ENCODE measurements around the gene FGF5. TPM values are rescaled to one million over a fixed set of nuclear protein-coding genes. Genes with fewer than 3 reads are reported as not detected.

The FGF5 gene
- total RNA-seq, 6 experiments from 2014 or later: 248 to 569 (median 522) TPM

DNA sequence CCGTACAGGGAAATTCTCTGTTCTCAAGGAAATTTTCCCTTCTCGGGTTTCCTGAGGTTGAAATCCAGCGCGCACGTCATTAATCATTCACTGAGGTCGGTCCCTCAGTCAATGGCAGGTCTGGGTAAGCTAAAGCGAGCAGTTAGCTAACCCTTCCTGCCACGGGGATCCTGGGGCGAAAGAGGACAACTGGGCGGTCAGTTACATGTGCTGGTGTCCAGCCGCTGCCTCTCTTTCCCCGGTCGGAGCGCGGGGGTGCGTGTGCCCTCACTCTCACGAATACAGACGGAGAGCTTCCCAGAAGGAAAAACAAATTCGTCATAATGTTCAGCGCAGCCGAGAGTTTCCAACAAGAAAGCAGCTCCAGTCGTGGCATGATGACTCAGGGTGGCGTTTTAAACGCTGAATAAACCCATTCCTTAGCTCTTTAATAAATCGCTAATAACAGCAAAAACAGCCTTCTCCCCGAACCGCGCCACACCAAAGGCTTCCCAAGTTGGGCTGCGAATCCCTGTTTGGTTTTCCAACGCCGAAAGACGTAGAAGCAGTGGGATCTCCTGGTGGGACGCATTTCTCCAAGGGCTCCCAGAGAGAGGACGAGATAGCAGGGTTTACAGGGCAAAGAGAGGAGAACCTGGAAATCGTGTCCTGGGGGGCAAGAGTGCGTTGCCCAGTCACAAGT, 752 bp upstream of the FGF5 start:
- peaks cover 20% of the 10 kb centered on the region; the same call in 1 of the 2 replicates for H3K9me3 Mint-ChIP-seq
- peak overlapping the region; percentile 99 for H3K4me3 Mint-ChIP-seq
- peaks cover 31% of the 10 kb centered on the region for H3K27me3 Mint-ChIP-seq (ENCODE audit: insufficient read depth)
- H3K27ac Mint-ChIP-seq: peak overlapping the region; percentile 100
- H3K4me1 Mint-ChIP-seq (ENCODE audit: low read depth): peaks cover 39% of the 10 kb centered on the region
- peaks cover 42% of the 10 kb centered on the region for H3K36me3 Mint-ChIP-seq (ENCODE audit: low read depth)
- TF ChIP-seq, protein P1, sequence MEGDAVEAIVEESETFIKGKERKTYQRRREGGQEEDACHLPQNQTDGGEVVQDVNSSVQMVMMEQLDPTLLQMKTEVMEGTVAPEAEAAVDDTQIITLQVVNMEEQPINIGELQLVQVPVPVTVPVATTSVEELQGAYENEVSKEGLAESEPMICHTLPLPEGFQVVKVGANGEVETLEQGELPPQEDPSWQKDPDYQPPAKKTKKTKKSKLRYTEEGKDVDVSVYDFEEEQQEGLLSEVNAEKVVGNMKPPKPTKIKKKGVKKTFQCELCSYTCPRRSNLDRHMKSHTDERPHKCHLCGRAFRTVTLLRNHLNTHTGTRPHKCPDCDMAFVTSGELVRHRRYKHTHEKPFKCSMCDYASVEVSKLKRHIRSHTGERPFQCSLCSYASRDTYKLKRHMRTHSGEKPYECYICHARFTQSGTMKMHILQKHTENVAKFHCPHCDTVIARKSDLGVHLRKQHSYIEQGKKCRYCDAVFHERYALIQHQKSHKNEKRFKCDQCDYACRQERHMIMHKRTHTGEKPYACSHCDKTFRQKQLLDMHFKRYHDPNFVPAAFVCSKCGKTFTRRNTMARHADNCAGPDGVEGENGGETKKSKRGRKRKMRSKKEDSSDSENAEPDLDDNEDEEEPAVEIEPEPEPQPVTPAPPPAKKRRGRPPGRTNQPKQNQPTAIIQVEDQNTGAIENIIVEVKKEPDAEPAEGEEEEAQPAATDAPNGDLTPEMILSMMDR (IDR thresholded peaks at IDR 0.05): no peak
- DNase-seq: peak; percentile 85

DNA sequence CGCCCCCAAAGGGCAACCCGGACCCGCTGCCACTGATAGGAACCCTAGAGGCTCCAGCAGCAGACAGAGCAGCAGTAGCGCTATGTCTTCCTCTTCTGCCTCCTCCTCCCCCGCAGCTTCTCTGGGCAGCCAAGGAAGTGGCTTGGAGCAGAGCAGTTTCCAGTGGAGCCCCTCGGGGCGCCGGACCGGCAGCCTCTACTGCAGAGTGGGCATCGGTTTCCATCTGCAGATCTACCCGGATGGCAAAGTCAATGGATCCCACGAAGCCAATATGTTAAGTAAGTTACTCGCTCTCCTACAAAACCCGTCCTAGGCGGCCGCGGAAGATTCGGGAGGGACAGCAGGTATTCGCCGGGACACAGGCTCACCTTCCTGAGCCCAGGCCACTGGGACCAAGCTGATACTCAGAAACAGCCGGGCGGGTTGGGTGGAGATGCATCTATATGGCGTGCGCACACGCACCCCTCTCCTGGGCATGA, 477 bp downstream of the FGF5 start:
- H3K9me3 Mint-ChIP-seq: peaks cover 20% of the 10 kb centered on the region; the same call in 1 of the 2 replicates
- peaks cover 31% of the 10 kb centered on the region for H3K27me3 Mint-ChIP-seq (ENCODE audit: insufficient read depth)
- TF ChIP-seq, protein P1 (IDR thresholded peaks at IDR 0.05): no peak
- H3K36me3 Mint-ChIP-seq (ENCODE audit: low read depth): peaks cover 54% of the 10 kb centered on the region
- peak; percentile 55 for DNase-seq
- peaks cover 45% of the 10 kb centered on the region for H3K4me1 Mint-ChIP-seq (ENCODE audit: low read depth)
- peak overlapping the region; percentile 99 for H3K4me3 Mint-ChIP-seq
- peak overlapping the region; percentile 100 for H3K27ac Mint-ChIP-seq

DNA sequence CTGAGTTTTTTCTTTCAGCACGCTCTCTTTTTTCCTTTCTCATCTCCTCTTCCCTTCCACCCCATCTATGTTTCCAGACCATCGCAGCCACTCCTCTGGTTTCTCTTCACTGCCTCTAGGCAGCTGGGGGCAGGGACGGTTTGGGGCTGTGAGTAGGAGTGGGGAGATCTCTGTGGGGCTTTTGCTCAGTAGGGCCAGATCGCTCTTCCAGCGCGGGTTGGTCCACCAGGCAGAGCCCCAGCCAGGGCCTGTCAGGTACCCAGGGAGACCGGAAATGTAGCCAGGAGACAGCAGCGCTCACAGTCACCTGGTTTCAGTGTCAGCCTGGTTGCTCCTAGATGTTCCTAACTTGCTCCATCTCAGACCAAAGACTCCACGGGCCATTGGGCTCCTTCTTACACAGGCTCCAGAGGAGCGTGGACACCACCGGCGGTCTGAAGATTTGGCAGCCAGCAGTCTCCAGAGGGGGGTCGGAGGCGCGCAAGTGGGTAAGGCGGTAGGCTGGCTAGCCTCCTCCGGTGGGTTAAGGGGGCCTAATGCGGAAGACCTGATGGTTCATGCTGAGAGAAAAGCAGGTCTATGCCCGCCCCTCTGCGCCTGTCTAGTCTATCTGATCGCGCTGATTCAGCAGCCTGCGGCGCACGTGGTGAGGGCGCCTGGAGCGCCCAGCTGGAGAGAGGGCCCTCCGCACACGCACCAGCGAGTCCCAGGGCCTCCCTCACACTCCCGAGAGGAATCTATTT, 1.8 kb downstream of the FGF5 start:
- peaks cover 20% of the 10 kb centered on the region; the same call in 1 of the 2 replicates for H3K9me3 Mint-ChIP-seq

DNA sequence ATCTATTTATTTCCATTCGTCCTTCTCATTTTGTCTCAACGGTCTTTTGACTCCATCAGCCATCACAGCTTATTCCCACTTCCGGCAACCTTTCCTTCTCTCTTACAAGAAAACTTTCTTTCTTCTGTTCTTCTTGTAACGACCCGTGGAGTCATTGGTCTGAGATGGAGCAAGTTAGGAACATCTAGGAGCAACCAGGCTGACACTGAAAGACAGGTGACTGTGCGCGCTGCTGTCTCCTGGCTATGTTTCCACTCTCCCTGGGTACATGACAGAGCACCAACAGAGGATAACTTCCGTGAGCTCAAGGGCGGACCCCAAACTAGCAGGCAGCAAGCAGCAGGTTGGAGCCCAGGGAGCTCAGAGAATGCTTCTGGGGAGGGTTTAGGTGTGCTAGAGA, 2.5 kb downstream of the FGF5 start:
- TF ChIP-seq, protein P1 (IDR thresholded peaks at IDR 0.05): no peak
- Mint-ChIP-seq H3K9me3 (peaks cover 20% of the 10 kb centered on the region; the same call in 1 of the 2 replicates), H3K27ac (peak overlapping the region; percentile 100), H3K27me3 (ENCODE audit: insufficient read depth) (peaks cover 31% of the 10 kb centered on the region), H3K4me1 (ENCODE audit: low read depth) (peaks cover 46% of the 10 kb centered on the region), H3K4me3 (peak overlapping the region; percentile 99), H3K36me3 (ENCODE audit: low read depth) (peaks cover 66% of the 10 kb centered on the region)
- DNase-seq: no peak

More for the DNA sequence above, 1.8 kb downstream of the FGF5 start:
- no peak for DNase-seq
- peaks cover 31% of the 10 kb centered on the region for H3K27me3 Mint-ChIP-seq (ENCODE audit: insufficient read depth)
- TF ChIP-seq, protein P1 (IDR thresholded peaks at IDR 0.05): no peak
- H3K4me3 Mint-ChIP-seq: peak overlapping the region; percentile 99
- peaks cover 61% of the 10 kb centered on the region for H3K36me3 Mint-ChIP-seq (ENCODE audit: low read depth)
- H3K27ac Mint-ChIP-seq: peak overlapping the region; percentile 100
- peaks cover 43% of the 10 kb centered on the region for H3K4me1 Mint-ChIP-seq (ENCODE audit: low read depth)

DNA sequence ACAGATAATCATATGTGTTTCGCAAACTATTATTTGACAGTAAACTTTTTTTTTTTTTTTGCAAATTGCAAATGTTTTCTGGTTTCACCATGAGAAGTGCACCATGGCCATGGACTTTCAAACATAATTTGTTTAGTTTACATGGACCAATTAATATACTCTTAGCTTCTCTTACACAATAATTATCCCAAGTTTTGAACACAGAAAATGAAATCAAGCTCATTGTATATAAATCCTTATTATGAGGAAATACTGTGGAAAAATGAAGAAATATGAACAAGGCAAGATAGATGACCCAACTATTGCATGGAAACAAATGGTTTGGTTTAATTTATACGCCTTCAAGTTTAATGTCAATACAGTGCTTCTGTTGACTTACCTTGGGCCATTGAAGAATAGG, 3.9 kb downstream of the FGF5 start:
- TF ChIP-seq, protein P1 (IDR thresholded peaks at IDR 0.05): no peak
- Mint-ChIP-seq H3K36me3 (ENCODE audit: low read depth) (peaks cover 75% of the 10 kb centered on the region), H3K4me1 (ENCODE audit: low read depth) (peaks cover 46% of the 10 kb centered on the region), H3K4me3 (peak overlapping the region; percentile 99), H3K27me3 (ENCODE audit: insufficient read depth) (peaks cover 31% of the 10 kb centered on the region), H3K27ac (peak overlapping the region; percentile 100), H3K9me3 (peaks cover 20% of the 10 kb centered on the region; the same call in 1 of the 2 replicates)
- no peak for DNase-seq
